Measurements from ENCODE around the gene WDFY3.
A peak's percentile ranks its signal among the peaks of the same experiment; 100 is the strongest.

Gene WDFY3

DNA sequence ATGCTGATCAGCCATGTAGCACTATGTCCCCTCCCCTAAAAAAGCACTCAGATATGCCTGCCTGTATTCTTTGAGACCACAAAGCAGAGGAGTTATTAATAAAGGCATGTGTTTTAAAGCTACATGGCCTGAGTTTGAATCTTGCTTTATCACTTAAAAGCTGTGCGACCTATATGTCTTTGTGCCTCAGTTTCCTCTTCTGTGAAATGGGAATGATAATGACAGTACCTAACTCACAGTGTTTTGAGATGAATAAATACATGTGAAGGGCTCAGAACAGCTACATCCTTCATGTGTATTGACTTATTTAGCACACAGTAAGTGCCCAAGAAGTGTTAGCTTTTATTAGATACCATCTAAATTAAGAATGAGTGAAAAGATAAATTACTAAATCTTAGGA is 180.0 kb downstream of the WDFY3 start:
- DNase-seq = no peak

DNA sequence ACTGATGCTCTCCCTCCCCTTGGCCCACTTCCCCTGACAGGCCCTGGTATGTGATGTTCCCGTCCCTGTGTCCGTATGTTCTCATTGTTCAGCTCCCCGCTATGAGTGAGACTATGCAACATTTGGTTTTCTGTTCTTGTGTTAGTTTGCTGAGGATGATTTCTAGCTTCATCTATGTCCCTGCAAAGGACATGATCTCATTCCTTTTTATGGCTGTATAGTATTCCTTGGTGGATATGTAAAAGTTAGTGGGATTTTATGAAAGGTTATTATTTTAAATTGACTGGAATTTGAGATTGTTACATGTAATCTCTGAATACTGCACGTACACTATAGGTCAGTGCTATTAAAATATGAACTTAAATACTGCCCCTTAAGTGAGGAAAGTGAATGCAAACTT is 184.0 kb downstream of the WDFY3 start:
- no peak for DNase-seq

DNA sequence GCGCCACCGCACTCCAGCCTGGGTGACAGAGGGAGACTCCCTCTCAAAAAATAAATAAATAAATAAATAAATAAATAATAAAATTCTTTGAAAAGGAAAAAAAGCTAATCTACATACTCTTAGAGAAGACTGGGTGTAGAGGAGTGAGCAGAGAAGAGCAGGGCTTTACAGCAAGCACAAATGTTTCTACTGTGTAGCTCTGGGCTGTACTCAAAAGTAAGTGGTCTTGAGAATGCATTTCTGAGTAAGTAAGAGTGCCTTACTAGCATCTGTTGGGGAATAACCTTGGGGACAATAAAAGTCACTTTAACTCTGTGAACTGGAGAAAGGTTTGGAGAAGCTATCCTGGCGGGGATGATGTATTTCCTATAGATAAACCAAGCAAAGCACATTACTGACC is 185.8 kb downstream of the WDFY3 start:
- no peak for DNase-seq

DNA sequence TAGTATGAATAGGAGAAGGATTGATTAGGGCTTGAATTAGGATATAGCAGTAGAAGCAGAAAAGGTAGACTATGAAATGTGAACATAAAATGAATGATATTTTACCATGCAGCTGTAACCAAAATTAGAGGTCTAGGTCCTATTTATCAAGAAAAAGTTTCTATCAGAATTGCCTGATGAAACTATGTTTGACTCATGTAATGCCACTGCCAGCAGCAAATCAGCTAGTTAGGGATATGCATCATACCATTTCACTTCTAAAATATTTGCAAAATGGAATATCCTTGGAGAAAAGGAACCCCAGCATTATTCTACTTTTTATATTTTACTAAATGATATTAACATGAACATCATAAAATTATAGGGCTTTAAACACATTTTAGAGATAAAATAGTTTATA is 188.4 kb downstream of the WDFY3 start:
- DNase-seq = no peak

DNA sequence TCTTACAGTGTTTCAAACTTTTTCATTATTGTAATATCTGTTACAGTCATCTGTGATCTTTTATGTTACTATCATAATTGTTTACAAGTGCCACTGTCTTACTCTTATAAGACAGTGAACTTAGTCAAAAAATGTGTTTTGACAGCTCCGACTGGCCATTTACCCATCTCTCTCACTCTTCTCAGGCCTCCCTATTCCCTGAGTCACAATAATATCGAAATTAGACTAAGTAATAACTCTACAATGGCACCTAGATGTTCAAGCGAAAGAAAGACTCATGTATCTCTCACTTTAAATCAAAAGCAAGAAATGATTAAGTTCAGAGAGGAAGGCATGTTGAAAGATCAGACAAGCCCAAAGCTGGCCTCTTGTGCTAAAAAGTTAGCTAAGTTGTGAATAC is 199.3 kb downstream of the WDFY3 start:
- DNase-seq = no peak

DNA sequence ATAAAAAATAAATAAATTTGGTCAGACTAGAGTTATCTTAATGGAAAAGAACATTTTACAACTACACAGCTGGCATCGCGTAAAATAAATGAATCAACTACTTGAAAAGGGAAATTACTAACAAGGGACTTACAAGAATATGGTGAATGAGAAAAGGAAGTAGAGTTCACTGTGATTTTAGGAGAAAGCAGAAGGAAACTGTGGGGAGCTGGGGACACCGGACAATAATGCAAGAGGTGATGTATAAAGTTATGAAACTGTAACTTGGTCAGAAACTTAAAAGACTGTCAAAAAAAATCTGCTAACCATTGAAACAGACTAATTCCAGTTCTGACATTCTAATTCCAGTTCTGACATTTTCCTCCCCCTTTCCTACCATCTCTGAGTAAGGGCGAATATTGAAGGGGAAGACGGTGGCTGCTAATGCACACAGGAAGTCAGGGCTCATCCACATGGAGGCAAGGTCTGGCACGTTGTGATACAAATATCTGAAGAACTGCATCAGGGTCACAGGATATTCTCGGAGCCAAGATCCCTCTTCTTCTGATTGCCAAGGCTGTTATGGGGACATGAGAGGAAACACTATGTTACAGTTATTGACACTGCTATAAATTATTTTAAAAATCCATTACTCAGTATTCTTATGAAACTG is 213.0 kb downstream of the WDFY3 start:
- DNase-seq = no peak

DNA sequence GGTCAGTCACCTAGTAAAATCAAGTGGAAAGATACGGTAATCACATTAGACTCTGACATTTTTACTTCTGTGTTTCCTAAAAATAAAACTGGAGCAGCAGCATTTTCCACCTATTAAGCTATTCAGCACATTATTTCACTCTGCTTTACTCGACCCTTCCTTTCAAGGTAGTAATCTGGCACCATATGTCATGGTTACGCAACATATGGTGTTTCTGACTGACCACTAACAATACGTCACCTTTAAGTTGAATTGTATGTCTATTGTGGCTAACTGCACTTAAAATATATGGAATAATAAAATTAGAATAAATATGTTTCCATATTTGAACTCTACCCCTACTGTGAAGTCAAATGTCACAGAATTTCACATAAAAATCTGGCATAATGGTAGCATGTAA is 214.8 kb downstream of the WDFY3 start:
- no peak for DNase-seq

DNA sequence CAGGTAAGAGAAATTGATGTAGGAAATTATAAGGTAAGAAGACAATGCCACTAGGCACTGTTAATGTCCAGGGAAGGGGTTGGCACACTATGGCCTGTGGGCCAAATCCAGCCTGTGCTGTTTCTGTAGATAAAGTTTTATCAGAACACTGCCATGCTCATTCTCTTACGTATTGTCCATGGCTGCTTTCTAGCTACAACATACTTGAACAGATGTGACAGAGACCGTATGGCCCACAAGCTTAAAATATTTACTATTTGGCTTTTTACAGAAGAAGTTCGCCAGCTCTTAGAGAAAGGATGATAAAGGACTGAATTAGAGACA is 215.6 kb downstream of the WDFY3 start:
- no peak for DNase-seq

DNA sequence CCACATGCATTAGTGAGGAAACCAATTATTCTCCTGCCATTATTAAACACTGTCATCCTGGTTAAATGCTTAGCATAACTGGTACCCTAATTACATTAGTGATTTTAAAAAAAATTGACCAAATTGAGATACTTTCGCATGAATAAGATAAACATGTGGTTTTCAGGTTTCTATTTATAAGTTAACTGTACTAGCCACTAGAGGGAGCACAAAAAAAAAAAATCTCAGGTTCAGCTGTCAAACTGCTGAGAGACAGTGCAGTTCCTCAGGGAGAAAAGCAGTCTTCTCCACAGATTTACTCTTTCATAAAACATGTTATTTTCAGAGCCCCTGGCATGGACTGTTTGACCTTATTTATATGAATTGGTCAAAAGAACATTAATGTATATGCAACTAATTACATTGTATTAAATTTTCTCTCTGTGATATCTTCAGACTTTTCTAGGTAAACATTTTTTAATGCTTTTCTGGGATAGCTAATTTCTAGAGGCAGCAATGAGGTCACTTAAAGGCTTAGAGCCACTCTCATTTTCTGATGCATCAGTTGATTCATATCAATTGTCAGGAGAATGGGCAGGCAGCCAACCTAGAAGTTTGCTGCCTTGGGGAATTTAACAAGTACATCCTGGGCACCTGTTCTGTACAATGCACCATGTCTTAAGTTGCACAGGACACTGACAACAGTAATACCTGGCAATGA is 216.1 kb downstream of the WDFY3 start:
- peak; percentile 27 for DNase-seq

DNA sequence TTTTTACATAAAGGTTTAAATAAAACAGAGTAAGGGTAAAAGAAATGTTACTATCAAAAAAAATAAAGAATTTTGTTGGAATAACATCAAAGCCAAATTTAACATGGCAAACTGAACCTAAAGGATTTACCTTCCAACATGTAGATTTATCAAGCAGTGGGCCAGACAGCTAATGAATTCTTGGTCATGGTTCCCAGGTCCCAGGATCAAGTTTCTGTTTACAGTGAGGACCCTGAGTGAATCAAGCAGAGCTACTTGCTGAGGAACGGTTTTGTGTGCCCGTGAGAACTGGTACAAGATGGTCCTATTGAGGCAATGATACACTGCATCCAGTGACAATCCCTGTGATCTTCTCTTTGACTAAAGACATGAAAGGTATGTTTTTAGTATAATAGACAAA is 226.4 kb downstream of the WDFY3 start:
- DNase-seq = no peak

DNA sequence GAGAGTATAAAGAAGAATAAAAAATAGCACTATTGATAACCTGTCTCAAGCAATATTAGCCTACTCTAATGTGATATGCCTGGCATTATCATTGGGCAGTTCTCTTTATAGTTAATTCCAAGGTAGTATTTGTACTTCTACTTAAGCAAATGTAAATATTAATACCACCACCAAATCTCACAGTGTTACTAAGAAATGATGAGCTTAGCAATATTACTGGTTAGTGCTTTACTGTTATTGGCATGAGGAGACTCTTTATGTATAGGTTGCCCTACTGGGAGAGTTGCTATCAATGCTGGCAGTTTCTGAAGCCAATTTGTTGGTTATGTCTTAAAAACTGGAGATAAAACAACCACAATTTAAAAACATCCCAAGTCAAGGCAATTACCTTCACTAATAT is 227.9 kb downstream of the WDFY3 start:
- no peak for DNase-seq

DNA sequence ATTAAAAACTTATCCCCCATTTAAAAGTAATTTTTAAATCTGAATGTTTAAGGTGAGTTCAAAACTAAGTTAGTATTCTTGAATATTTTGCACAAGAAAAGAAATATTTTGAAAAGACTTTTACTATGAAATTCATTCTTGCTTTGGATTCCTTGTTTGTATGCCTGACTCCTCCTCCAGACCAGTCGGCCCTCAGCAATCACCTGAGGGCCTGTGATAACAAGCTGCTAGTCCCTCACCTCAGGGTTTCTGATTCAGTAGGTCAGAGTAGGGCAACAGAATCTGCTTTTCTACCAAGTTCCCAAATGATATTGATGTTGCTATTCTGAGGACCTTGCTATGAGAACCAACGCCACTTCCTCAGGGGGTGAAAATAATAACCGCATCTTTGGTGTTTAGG is 228.8 kb downstream of the WDFY3 start:
- no peak for DNase-seq

DNA sequence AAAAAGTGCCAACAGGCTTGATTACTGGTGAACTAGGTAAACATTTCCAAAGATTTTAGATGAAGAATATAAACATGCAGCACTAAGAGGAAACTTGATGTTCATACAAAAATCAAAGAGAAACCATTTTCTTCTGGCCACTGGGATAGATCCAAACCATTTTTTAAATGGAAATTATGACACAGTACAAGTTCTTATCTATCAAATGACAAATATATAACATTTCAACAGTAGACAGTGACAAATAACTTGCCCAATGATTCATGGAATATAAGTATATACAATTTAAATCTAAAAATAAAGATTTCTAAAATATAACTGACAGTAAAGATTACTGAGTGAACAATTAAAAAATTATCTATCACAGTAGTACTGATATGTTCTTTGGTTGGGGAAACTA is 232.5 kb downstream of the WDFY3 start:
- no peak for DNase-seq

DNA sequence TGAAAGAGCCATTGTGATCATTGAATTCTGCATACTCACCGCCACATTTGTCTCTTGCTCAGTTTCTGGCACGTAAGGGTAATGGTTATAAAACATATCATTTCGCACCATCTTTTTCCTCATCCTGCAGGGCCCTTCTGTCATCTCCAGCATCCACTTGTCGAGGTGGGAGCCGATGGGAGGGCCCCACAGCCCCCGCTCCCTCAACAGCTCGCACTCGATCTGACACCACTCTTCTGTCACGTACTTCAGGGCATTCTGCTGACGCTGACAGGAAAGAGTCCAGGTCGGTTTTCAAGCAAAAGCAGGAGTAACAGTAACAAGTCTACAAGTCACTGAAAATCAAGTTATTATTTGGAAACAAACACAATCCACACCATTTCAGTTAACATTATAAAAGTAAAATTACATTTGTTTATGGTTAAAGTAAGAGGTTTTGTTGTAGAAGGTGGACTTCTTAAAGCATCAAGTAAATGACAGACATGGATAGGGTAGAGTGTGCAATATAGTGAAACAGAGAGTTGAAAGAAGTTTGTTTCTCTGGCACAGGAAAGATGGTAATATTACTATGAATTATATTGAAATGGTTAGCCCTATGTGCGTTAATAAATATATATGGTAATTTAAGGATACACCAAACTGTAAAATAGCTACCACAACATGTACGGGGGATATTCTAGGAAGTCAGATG is 233.0 kb downstream of the WDFY3 start:
- no peak for DNase-seq

DNA sequence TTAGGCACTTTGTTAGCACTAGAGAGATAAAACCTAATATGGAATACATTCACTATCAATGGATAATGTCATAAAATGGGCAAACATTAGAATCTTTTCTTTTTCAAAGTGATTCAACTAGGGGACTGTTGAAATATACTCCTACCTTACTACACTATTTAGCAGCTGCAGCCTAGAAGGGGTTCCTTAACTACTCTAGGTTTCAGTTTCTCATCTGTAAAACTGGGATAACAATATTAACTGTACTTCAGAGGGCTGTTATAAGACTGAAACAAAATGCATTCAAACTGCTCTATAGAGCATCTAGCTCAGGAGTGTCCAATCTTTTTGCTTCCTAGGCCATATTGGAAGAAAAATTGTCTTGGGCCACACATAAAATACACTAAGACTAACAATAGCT is 236.1 kb downstream of the WDFY3 start:
- DNase-seq = no peak

DNA sequence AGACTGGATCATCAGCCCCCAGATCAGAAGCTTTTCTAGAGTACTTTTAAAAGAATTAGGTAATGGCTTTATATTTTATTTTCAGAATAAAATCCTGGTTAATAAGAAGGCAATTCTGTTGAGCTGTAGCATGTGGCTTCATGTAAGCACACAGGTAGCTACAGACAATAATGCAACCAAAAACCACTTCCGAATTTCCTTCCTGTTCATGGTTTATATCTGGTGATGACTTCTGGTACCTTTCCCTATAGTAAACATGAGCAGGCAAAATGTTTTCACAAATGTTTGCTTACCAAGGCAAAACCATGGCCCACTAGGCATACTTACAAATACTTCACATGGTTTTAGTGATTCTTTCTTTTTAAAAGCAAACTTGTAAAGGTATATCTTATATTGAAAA is 239.0 kb downstream of the WDFY3 start:
- DNase-seq = no peak

DNA sequence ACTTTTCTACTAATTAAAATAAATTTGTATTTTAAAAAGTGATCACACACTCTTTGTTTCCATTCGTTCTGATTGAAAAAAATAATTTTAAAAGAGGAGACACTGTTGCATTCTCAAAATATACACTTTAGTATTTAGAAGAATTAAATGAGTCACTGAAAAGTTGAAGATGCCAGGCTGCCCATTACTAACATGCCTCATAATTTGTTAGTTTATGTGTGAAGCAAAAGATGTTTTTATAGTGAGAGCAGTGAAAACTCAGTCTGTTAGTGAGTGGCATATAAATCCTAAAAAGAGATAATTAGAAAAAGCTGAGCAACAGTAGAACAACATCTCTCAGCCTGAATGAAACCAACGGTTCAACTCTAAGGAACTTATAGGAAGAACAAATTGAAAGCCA is 240.1 kb downstream of the WDFY3 start:
- DNase-seq = no peak

DNA sequence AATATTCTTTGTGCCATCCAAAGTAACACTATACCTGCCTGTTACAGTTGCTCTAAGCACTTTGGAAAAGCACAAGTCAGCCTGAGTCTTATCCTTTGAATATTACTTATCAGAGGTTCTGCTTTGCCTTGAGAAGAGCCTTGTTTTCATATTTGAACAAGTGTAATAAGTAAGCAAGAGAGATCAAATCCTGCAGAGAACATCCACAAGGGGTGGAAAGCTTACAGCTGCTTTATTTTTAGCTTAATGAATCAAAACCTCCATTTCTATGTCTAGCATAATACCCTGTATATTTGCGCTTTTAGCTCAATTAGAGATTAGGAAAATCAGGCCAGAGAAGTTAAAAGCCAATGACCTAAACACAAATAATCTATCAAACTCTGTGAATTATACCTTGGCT is 243.8 kb downstream of the WDFY3 start:
- no peak for DNase-seq

DNA sequence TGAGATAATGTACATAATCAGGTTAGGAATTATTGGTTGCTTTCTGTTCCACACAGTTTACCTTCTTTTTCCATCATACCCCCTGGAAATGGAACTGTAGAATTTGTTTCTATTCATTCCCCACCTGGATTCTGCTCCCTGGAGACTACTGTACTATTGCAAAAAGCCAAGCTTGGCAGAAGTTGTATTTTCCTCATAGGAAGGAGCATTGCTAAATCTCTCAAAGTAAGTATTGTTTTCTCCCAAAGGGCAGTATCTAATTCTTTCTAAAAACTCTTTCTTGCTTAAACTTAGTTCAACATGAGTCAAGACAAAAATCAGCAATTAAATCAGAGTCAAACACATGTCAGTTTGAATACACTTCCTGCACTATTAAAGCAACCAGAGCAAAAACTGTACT is 247.4 kb downstream of the WDFY3 start:
- DNase-seq = no peak

DNA sequence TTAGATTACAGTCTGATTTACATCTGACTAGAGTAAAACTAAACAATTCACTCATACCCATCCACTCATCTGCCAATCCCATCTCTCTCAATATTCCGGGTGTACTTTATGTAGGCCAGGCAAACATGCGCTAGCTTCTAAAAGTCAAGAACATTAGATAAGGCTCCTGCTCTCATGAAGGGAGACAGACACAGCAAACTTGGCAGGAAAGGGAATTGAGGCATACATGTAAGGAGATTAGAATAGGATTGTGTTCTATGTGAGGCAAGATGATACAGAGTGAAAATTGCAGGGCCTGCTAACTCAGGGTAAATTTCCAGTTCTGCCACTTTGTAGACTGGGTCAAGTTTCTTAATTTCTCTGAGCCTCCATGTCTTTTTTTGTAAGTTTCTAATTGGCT is 247.8 kb downstream of the WDFY3 start:
- no peak for DNase-seq

DNA sequence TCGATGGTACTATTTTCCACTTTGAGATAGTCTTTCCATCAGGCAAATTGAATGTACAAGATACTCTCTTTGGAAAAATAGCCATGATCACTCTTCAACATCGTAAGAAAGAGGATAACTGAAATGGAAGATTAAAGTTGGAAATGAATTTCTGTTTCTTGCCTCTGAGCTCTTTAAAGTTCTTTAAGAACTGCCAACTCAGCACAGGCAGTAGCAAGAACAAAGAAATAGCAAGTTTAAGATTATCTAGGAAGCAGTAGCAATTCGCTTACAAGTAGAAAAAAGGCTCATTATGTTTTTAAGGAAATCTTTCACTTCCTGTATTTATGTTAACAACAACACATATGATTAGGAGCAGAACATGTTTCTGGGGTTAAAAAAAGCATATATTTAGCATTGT is 255.9 kb downstream of the WDFY3 start:
- no peak for DNase-seq

DNA sequence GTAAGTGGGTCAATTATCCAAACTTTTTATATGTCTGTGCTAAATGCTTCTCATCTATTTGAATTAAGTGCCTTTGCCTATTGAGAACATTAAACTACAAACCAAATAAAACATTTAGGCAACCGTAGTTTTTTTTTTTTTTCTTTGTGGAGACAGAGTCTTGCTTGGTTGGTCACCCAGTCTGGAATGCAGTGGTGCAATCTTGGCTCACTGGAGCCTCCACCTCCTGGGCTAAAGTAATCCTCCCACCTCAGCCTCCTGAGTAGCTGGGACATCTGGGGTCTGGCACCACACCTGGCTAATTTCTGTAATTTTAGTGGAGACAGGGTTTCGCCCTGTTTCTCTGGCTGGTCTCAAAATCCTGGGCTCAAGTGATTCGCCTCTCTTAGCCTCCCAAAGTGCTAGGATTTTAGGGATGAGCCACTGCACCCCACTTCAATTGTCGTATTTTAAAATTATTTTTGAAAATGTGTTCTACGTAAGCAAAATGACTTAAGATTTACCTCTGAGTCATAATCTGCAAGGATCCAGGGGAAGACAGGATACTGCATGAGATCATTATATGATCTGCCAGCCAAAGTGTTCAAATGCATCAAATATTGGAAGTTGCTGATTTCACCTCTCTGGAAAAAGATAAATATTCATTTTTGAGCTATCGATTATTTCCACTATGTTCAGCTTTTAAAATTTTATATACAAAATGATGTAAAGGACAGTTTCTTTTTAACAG is 257.9 kb downstream of the WDFY3 start:
- DNase-seq = no peak

DNA sequence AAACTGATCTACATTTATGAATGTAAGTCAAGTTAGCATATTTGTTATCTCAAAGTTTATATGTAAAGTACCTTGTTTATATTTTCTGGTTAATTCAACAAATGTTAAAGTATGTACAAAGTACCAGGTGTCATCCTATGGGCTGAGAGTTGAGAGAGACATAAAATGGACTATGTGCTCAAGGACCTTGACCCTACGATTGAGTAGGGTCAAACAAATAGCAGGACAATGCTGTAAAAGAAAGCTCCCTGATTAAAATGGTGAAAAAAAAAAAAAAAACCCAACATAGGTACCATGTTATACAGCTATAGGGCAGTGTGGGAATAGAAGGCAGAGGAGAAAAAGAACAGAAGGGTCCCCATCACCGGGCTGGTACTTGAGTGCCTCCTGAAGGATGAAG is 260.2 kb downstream of the WDFY3 start:
- DNase-seq = no peak
